Inflammatory macrophage (primary cell): ENCODE data around the gene SCMH1.
A peak's percentile ranks its signal among the peaks of the same experiment; 100 is the strongest.
"Not testable (repeated sequence)": the region's sequence is repeated elsewhere in the genome, so short reads cannot be mapped to it uniquely, and the experiment has no call there.

Experiments
- DNase-seq, 2 donors: peaks; one replicate each; pipeline ENCODE4 v3.0.0-alpha.2; 2020 to 2022
- total RNA-seq, 18 experiments: gene quantifications; one replicate each; lab custom pipeline; 2026; ENCODE audit warnings: mixed read lengths in 6 of 18, inconsistent platforms in 2 of 18; lab: John Stamatoyannopoulos, UW

SCMH1 gene
- 6.7 to 14.2 (median 8.2) reads per million in 18 experiments for total RNA-seq

DNA sequence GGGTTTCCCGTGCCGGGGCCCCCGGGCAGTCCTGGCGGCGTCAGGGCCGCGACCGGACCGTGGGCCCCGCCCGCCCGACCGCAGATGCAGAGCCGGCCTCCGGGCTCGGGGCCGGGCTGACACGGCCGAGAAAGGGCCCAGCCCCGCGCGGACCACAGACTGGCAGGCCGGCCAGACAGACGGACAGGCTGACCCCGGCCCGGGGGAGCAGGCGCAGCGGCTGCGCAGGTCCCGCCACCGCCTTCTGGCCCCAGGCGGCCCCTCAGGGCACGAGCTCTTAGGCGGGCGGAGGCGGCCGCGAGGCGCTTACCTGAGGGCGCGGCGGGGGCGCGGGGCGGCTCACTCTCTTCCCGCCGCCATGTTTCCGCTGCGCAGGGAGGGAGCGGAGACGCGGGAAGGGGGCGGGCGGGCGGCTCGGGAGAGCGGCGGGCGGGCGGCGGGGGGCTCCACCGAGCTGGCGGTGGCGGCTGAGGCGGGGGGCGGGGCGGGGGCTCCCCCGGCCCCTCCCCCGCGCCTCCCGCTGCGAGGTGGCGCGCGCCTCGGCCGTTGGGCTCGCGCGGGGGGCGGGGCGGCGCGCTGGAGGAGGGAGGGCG is at the start of gene SCMH1:
Gene SCMH1, minus strand, starts transcription at position 558 of the 593 bp plus-strand sequence. CDS start 56,173 bp downstream, outside the sequence.
- peak; percentile 10 to 20 for DNase-seq

DNA sequence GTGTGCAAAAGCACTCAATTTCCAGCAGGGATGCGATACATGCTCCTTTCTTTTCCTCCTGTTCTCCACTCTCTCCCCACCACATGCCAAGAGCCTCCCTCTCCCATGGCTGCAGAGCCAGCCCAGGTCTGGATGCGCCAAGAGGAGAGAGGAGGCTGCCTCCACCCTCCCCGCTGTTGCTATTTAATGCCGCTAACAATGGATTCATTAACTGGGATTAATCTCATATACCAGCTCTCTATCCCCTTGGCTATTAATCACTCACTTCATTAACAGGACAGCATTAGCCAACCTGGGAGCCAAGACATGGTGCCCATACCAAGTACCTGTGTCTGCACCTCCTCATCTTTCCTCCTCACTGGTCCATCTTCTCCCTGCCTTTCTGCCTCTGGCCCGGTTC is 49.1 kb upstream of the SCMH1 start:
- DNase-seq: no peak

DNA sequence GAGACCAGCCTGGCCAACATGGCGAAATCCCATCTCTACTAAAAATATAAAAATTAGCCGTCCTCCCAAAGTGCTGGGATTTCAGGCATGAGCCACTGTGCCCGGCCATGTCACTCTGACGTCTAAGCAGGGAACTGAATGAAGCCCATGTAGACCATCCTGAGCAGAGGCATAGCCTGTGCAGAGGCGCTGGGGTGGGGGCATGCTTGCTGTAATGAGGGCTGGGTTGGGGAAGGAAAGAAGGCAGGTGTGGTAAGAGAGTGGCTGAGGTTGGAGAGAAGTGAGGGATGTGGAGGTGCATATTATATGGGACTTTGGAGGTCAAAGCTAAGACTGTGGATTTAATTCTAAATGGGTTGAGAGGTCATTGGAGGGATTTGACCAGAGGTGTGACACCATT is 47.1 kb upstream of the SCMH1 start:
- DNase-seq: no peak

DNA sequence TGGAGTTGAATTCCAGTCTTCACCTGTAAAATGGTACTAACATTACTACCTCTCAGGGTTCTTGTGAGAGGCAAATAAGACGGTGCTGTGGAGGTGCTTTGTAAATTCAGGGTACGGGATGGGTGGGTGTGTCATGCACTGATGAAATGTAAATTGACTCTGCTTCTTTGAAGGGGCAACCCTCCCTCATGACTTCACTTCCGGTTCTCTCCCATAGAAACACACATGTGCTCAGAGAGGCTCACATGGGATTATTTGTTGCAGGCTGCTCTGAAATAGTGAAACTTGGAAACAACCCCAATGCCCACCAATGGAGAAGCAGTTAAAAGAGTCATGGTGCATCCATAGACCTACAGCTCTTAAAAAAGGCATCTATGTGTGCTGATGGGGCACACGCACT is 44.9 kb upstream of the SCMH1 start:
- DNase-seq: no peak

DNA sequence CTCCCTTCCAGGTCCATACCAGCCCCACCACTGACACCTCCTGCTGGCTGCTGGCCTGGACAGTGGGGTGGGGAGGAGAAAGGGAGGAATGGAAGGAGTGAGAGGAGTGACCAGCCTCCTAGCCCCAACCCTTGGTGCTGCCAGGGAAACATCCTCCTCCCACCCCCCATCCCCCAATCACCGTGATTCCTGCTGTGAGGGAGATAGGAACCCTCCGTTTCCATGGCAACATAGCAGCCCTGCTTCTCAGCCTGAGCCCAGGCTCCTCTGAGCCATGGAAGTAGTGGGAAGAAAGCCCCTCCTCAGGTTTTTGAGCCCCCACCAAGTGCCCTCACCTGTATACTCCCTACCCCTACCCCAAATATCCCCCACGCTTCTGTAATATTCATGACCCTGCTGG is 44.4 kb upstream of the SCMH1 start:
- no peak for DNase-seq

DNA sequence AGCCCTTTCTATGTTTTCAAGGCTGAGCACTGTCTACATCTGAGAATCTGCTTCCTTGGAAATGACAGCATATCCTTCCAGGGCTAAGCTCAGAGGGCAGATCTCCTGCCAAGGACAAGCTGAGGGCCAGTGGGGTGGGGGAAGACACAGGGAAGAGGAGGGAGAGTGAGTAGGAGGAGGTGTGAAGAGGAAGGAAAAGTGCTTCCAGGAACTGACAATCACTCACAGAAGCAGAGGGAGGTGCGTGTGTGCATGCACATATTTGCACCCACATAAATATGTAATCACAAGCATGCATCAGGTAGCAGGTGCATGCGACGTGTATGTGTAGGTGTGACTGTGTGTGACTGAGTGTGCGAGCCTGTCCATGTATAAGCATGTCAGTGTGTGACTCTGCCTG is 43.7 kb upstream of the SCMH1 start:
- peak in 1 of 2 donors; percentile 23 for DNase-seq

DNA sequence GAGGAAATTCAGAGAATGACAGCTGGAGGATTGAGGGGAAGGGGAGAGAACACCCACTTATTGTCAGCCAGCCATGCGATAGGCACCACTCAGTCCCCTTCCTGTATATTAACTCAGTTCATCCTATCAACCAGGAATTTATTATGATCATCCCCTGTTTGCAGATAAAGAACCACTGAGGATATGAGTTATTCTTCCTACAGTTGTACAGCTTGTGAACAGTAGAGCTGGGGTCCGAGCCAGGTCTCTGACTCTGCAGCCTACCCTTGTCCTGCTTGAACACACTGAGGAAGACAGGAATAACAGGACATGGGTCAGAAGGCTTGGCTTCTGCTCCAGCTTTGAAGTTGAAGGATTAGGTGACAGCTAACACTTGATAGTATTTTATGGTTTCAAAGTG is 42.0 kb upstream of the SCMH1 start:
- DNase-seq: no peak

DNA sequence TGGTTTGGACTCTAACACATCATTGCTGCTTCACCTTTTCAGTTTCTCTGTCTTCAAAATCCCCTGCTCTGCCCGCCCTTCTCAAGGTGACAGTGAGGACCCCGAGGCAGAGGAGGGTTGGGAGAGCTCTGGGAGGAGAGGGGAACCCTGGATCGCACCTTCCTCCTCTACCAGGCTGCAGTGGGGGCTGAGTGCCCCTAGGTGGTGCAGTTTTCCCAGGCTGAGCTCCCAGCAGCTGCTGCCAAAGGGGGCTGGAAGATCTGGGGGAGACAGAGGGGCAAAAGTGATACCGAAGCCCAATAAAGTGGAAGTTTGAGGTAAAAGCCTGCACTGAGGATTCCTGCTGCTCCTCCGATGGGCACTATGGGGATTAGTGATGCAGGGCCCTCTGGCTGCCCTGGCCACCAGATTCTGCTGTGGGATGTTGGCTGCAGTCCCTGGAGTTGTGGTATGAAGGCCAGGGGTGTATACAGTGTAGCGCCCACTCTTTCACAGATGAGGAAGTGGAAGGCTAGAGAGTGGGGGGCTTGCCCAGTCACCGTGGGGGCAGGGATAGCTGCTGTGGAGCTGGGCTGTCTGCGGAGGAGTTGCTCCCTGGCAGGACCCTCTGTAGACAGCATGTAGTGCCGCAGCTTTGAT is 40.7 kb upstream of the SCMH1 start:
- peak; percentile 31 to 40 for DNase-seq

DNA sequence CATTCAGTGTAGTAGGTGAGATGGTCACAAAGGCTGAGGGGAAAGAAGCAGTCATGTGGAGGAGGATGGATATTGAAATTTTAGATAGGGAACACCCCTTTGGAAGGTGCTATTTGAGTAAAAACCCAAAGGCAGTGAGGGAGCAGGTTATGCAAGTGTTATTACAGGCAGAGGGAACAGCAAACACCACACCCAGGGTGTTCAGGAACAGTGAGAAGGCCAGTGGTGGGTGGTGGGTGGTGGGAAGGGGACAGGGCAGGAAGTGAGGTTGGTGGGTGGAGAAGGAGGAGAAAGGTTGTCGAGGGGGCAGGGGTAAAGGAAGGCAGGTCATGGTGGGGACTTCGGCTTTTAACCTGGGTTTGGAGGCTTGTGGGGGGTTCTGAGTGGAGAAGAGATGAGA is 39.2 kb upstream of the SCMH1 start:
- peak; percentile 12 to 43 for DNase-seq

DNA sequence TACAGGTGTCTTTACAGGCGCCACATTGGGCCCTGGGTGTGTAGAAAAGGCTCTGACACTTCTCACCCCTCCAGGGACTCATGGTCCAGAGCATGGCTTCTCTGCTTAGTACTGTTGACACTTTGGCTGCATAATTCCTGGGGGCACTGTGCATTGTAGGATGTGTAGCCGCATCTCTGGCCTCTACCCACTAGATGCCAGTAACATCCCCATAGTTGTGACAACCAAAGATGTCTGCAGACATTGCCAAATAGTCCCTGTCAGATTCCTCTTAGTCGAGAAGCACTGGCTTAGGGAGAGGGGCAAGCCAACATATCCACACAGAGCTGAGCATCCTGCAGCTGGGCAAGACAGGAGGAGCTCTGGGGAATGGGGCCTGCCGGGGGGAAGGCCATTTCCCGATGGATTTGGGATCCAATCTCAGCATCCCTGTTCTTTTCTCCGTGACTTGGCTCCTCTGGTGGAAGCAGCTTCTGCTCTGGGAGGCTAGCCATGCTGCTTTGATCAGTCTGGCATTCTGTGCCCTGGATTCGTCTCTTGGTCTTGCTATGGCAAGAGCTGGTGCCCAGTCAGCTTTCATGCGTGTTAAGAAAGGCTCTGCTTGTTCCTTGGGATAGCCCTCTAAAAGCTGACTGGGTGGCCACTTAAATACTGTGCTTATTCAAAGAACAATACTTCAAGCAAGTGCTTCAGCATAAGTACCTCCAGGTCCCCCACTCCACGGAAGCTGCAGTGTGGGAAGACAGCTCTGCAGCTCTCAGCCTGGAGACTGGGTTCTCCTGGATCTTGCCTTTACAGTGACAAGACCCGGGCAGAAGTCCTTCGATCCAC is 38.3 kb upstream of the SCMH1 start:
- DNase-seq: peak; percentile 52 to 57

DNA sequence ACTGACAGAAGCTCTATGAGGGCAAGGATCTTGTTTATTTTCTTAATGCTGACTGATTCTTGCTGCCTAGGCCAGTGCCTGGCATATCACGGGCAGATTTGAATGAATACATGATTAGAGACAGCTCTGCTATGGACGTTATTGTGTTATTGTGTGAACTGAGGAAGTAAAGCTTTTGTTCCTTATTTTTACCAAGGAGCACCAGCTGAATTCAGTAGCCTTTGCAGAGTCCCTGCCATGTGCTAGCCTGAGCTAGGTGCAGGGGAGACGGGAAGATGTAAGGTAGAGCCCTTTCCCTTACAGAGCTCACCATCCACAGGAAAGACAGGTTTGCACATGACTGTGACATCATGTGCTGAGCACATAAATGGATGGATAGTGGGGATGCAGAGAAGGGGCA is 36.0 kb upstream of the SCMH1 start:
- peak; percentile 51 to 55 for DNase-seq

DNA sequence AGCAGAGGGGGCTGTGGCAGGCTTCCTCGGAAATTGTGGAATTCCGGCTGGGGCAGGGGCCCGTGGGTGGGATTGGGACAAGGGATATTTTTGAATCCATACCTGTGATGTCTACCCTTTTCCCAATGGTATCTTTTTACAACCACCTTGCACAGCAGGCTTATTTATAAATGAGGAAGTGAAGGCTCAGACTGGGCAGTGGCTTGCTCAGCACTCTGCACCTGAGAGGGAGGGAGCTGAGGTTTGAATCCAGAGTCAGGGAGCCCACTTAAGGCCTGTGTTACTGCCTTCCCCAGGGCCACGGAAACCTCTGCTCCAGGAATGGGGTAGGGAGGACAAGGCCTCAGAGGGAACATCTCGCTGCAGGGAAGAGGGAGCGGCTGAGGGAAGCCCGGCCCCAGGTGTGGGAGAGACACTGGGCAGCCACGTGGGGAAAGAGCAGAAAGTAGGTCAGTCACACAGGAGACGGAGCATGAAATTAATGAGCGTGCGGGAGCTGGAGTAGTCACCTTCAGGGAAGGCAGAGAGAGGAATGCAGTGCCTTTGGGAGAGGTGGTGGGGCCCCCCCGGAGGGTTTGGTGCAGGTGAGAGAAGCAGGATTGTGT is 35.4 kb upstream of the SCMH1 start:
- no peak for DNase-seq

DNA sequence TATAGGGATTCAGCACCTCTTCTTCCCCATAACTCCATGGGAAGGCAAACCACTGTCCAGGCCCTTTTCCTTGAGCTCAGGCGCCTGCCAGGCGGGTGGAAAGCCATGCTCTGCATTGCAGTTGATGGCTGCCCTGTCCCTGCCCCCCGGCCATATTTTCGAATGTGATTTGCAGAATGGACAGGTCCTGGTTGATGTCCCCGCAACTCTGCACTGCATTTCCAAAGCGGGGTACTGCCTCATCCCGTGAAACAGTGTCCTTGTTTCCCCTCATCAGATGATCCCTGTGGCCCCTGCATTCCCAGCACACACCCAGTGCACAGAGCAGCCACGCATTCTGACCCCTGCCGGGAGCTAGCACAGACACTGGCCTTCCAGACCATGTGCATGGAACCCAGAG is 33.7 kb upstream of the SCMH1 start:
- DNase-seq: no peak

DNA sequence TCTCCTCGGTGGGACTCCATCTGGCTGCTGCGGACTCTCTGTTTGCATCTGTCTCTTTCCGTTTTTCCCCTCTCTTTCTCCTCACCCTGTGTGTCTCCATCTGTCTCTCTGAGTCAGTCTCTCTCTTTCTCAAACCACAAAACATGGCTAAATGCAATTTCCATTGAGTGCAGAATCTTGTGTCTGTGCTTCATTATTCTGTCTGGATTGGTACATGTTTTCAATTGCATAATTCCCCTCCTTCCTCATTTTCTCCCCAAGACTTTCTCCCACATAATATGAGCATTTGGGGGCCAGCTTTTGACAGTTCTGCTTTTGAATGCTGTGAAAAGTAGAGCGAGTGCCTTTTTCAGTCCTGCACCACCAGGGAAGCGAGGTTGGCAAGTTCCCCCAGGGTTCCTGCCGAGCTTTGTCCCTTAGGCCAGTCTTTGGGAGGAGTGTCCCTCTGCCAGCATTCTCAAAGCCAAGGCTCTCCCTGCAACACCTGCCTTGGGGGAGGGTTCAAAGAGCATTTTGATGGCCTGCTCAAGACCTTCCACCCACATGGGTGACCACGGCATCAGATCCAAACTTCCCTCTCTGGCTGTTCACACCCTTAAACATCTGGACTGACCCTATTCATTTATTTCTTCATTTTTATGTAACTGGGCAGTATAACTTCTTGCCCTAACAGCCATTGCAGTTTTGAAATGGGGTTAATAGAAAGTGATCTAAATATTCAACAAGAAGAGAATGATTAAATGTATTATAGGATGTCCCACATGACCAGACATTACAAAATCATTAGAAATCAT is 32.8 kb upstream of the SCMH1 start:
- DNase-seq: peak; percentile 91 to 96

DNA sequence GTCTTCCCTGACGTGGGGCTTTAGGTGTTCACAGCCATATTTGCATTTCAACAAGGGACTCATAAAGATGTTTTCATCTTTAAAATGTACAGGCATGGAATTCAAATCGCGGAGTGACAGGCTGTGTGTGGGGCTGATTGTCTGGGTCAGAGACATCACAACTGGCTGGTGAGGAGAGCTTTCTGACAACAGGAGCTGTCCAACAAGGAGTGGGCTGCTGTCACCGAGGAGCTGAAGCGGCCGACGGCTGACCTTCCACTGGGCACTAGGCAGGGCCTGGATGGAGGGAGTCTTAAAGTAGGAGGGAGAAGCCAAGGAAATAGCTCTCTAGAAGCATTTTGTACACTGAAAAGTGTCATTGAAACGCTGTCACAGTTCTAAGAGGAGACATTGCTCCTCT is 30.5 kb upstream of the SCMH1 start:
- no peak for DNase-seq

DNA sequence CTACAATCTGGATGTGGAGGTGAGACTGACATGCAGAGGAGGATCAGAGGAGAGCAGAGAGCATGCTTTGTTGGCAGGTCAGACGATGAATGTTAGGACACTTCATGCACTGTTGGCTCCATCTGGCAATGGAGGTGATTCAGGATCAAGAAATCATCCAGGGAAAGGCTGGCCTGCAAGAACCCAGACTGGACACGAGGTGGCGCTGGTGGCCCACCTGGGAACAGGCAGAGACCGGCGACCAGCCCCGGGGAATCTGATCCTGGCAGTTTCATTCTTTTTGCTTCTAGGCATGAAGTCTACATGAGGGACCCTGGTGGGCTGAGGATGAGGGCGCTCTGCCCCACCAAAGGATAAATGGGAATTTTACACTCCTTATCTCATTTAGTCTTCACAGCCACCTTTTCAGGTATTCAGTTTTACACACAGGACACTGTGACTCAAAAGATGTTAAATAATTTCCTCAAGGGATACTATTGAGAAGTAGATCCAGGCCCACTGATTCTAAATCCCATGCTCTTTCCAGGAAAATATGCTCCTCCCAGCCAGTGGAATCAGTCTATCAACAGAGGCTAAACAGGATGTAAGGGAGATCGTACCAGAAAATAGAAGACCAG is 26.2 kb upstream of the SCMH1 start:
- peak; percentile 67 to 72 for DNase-seq

DNA sequence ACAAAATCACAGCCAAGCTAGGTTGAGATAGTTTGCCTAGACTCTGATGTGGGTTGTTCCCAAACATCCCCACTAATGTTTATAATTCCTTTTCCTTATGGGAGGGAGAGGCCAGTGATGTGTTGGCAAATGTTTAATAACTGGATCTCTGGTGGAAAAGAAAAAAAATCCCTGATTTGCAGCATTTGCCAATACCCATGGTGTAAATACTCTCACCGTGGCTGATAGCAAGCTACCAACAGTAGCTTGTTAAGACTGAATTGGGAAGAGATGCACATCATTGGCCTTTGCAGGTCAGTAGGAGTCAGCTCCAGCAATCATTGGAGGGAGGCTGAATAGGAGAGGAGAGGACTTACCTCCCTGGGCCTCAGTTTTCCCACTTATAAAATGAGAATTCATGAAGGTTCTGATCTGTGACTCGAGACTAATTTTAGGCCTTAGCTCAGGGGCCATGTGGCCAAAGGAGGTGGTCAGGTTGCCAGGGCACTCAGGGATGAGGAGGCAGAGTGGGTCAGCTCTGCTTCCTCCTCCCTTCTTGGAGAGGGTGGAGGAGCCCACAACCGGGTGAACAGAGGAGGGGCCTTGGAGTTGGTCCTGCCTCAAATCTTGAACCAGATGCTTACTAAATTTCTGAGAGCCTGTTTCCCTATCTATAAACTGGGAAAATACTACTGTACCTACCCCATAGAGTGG is 20.0 kb upstream of the SCMH1 start:
- DNase-seq: peak in 1 of 2 donors; percentile 48

DNA sequence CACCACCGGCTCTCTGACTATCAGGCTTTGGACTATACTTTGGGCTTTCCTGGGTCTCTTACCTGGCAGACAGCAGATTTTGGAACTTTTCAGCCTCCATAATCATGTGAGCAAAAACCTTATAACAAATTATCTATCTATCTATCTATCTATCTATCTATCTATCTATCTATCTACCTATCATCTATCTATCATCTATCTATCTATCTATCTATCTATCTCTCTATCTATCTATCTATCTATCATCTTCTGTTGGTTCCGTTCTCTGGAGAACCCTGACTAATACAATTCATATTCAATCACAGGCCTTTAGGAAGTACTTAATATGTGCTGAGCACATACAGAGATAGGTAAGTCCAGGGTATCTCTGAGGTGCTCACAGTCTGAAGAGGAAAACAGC is 18.7 kb upstream of the SCMH1 start:
- DNase-seq: no peak

DNA sequence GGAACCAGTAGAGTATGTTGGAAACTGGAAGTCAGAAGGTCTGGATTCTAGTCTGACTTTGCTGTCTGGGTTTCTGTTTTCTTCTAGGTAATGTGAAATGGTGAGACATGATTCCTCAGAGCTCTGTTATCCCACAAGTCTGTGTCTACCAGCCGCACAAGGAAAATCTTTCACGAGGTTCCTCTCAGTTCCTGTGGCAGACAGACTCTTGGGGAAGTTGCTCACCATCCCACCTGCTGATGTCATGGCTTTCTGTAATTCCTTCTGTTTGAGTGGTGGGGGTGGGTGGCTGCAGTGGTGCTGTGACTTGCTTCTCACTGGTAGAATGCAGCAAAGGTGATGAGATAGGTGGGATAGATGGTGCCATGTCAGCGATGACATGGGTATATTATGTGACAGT is 17.1 kb upstream of the SCMH1 start:
- peak; percentile 54 to 85 for DNase-seq

DNA sequence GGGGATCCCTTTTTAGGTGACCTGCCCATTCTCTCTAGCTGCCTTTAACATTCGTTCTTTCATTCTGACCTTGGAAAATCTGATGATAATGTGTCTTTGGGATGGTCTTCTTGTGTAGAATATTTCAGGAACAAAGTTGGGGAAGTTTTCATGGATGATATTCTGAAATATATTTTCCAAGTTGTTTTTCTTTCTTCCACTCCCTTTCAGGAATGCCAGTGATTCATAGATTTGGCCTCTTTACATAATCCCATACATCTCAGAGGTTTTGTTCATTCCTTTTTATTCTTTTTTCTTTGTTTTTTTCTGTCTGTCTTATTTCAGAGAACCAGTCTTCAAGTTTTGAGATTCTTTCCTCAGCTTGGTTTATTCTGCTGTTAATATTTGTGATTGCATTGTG is 13.9 kb upstream of the SCMH1 start:
- no peak for DNase-seq

DNA sequence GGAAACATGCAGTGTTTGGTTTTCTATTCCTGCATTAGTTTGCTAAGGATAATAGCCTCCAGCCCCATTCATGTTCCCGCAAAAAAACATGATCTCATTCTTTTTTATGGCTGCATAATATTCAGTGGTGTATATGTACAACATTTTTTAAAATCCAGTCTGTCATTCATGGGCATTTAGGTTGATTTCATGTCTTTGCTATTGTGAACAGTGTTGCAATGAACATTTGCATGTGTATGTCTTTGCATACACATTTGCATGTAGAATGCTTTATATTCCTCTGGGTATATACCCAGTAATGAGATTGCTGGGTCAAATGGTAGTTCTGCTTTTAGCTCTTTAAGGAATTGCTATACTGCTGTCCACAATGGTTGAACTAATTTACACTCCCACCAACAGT is 9.0 kb upstream of the SCMH1 start:
- DNase-seq: not testable (repeated sequence)
